ENCODE results near the gene MEI1.

Gene MEI1

GRCh38 chr22:41838842-41839618 is 139.7 kb downstream of the MEI1 start:
- H3K4me3 ChIP-seq (ENCODE audit: severe bottlenecking): no peak overlapping the region
- no peak for TF ChIP-seq CTCF (IDR thresholded peaks at IDR 0.05; ENCODE audit: poor library complexity, severe bottlenecking)
- peak; percentile 58 for ATAC-seq (ENCODE audit: low read depth)
- H3K27ac ChIP-seq (ENCODE audit: poor library complexity, severe bottlenecking): peak overlapping the region; percentile 49
- H3K4me1 ChIP-seq (ENCODE audit: insufficient read depth, poor library complexity, severe bottlenecking): peaks cover 66% of the 10 kb centered on the region
- no peaks in the 10 kb centered on the region for H3K27me3 ChIP-seq (ENCODE audit: insufficient read depth, poor library complexity, severe bottlenecking)
- H3K36me3 ChIP-seq (ENCODE audit: low read depth): peaks cover 90% of the 10 kb centered on the region
- no peaks in the 10 kb centered on the region for H3K9me3 ChIP-seq (ENCODE audit: severe bottlenecking)
- no peak for DNase-seq (ENCODE audit: low spot score)

DNA sequence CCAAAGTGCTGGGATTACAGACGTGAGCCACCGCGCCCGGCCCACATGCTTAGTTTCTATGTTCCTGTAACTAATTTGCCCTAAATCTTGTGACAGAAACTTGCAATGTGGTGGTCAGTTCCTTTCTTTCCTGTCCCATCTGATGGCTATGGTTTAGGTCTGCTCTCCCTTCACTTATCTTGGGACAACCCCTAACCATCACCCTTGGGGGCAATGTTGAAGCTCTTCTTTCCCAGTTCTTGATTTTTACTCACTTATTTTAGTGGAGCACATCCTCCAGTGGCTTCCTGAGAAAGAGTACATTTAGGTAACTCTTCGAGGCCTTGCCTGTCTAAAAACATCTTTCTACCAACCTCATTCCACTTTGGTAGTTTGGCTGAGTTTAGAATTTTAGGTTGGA is 140.9 kb downstream of the MEI1 start:
- Histone ChIP-seq H3K27me3 (ENCODE audit: insufficient read depth, poor library complexity, severe bottlenecking) (no peaks in the 10 kb centered on the region), H3K36me3 (ENCODE audit: low read depth) (peaks cover 91% of the 10 kb centered on the region), H3K4me1 (ENCODE audit: insufficient read depth, poor library complexity, severe bottlenecking) (peaks cover 71% of the 10 kb centered on the region), H3K9me3 (ENCODE audit: severe bottlenecking) (no peaks in the 10 kb centered on the region), H3K27ac (ENCODE audit: poor library complexity, severe bottlenecking) (peak overlapping the region; percentile 49), H3K4me3 (ENCODE audit: severe bottlenecking) (no peak overlapping the region)
- ATAC-seq (ENCODE audit: low read depth): no peak
- TF ChIP-seq CTCF (IDR thresholded peaks at IDR 0.05; ENCODE audit: poor library complexity, severe bottlenecking): no peak
- DNase-seq (ENCODE audit: low spot score): no peak

- H3K27me3 ChIP-seq (ENCODE audit: insufficient read depth, poor library complexity, severe bottlenecking): no peaks in the 10 kb centered on the region
- peaks cover 91% of the 10 kb centered on the region for H3K36me3 ChIP-seq (ENCODE audit: low read depth)
- TF ChIP-seq CTCF (IDR thresholded peaks at IDR 0.05; ENCODE audit: poor library complexity, severe bottlenecking): no peak
- peaks cover 78% of the 10 kb centered on the region for H3K4me1 ChIP-seq (ENCODE audit: insufficient read depth, poor library complexity, severe bottlenecking)
- H3K27ac ChIP-seq (ENCODE audit: poor library complexity, severe bottlenecking): peak overlapping the region; percentile 49
- H3K4me3 ChIP-seq (ENCODE audit: severe bottlenecking): no peak overlapping the region
- no peak for DNase-seq (ENCODE audit: low spot score)
- peak; percentile 48 for ATAC-seq (ENCODE audit: low read depth)
- no peaks in the 10 kb centered on the region for H3K9me3 ChIP-seq (ENCODE audit: severe bottlenecking)
Observed at GRCh38 chr22:41841085-41841712, 141.9 kb downstream of the MEI1 start.

GRCh38 chr22:41842996-41843970 is 144.0 kb downstream of the MEI1 start:
- Histone ChIP-seq H3K9me3 (ENCODE audit: severe bottlenecking) (no peaks in the 10 kb centered on the region), H3K4me1 (ENCODE audit: insufficient read depth, poor library complexity, severe bottlenecking) (peaks cover 83% of the 10 kb centered on the region), H3K4me3 (ENCODE audit: severe bottlenecking) (no peak overlapping the region), H3K27me3 (ENCODE audit: insufficient read depth, poor library complexity, severe bottlenecking) (no peaks in the 10 kb centered on the region), H3K27ac (ENCODE audit: poor library complexity, severe bottlenecking) (peak overlapping the region; percentile 35), H3K36me3 (ENCODE audit: low read depth) (peaks cover 76% of the 10 kb centered on the region)
- no peak for TF ChIP-seq CTCF (IDR thresholded peaks at IDR 0.05; ENCODE audit: poor library complexity, severe bottlenecking)
- ATAC-seq (ENCODE audit: low read depth) (no peak), DNase-seq (ENCODE audit: low spot score) (no peak)

All from RWPE2 (cell line).